Fibroblast of lung (primary cell): ENCODE results near the gene FBXO8. TPM values are rescaled to one million over a fixed set of nuclear protein-coding genes. Genes with fewer than 3 reads are reported as not detected.

Source experiments
- DNase-seq, 2 donors: peaks; one replicate each; pipeline versions ENCODE4 v3.0.0 to v3.0.0-alpha.2; 2010; ENCODE audit warnings: low read depth in 2 of 2
- H2AFZ ChIP-seq: 2 replicates; pipeline ENCODE4 v1.5.1; 2012; ENCODE audit warnings: low read length, control low read depth, inconsistent platforms
- H3K27ac ChIP-seq: 2 replicates; pipeline ENCODE4 v1.5.1; 2011; ENCODE audit warnings: low read length, control low read depth; ENCODE audit not compliant: insufficient read depth
- H3K27me3 ChIP-seq: 2 replicates; pipeline ENCODE4 v1.5.1; 2011; ENCODE audit warnings: mild to moderate bottlenecking, low read length; ENCODE audit not compliant: control insufficient read depth, insufficient read depth
- H3K36me3 ChIP-seq: 2 replicates; pipeline ENCODE4 v1.5.1; 2011; ENCODE audit warnings: low read length; ENCODE audit not compliant: control insufficient read depth, insufficient read depth
- H3K4me1 ChIP-seq: 2 replicates; pipeline ENCODE4 v1.5.1; 2011; ENCODE audit warnings: low read length; ENCODE audit not compliant: control insufficient read depth, insufficient read depth; ENCODE audit errors: extremely low read depth
- H3K4me2 ChIP-seq: 2 replicates; pipeline ENCODE4 v1.5.1; 2011; ENCODE audit warnings: low read length, control low read depth; ENCODE audit not compliant: insufficient read depth; ENCODE audit errors: extremely low read depth
- H3K4me3 ChIP-seq, 4 experiments: fragments of 200-600 bp in 1 of 4; sonication (generic) in 1 of 4; replicated peaks in 1 of 4; 2 replicates each; pipeline ENCODE4 v1.5.1; 2011 to 2016; ENCODE audit warnings: low read length in 4 of 4, low read depth in 3 of 4, mild to moderate bottlenecking in 3 of 4, control low read depth in 2 of 4, inconsistent platforms in 1 of 4, mixed read lengths in 1 of 4; ENCODE audit not compliant: insufficient read depth in 1 of 4; ENCODE audit errors: control extremely low read depth in 1 of 4
- H3K79me2 ChIP-seq: 2 replicates; pipeline ENCODE4 v1.5.1; 2012; ENCODE audit warnings: mild to moderate bottlenecking, low read length, inconsistent platforms; ENCODE audit not compliant: control insufficient read depth, insufficient read depth
- H3K9ac ChIP-seq: 2 replicates; pipeline ENCODE4 v1.5.1; 2011; ENCODE audit warnings: mild to moderate bottlenecking, low read length, control low read depth; ENCODE audit not compliant: insufficient read depth
- H3K9me3 ChIP-seq: 2 replicates; pipeline ENCODE4 v1.5.1; 2012; ENCODE audit warnings: low read depth, low read length; ENCODE audit not compliant: control insufficient read depth, insufficient read depth
- H4K20me1 ChIP-seq: 2 replicates; pipeline ENCODE4 v1.5.1; 2011; ENCODE audit warnings: low read length; ENCODE audit not compliant: control insufficient read depth, insufficient read depth; ENCODE audit errors: extremely low read depth
- EZH2 ChIP-seq: IDR thresholded peaks from 2 replicates; pipeline ENCODE4 v1.5.1; 2012; ENCODE audit warnings: low read length, control low read depth, mild to moderate bottlenecking; ENCODE audit errors: missing control alignments
- polyA plus RNA-seq, 2 donors: library from polyadenylated mRNA; depleted of rRNA in 1 of 2; stranded (reverse) in 1 of 2; unstranded in 1 of 2; fragments of >200 nt; gene quantifications; 2 replicates each; pipeline ENCODE4 v1.2.1, GENCODE V29; 2011 to 2012; ENCODE audit warnings: missing spikeins in 1 of 2
- total RNA-seq: library from RNA; depleted of rRNA; stranded (reverse); fragments of >200 nt; gene quantifications from 2 replicates; pipeline ENCODE4 v1.2.1, GENCODE V29; 2014
- TF ChIP-seq, protein P1 (sequence below), 2 donors: IDR thresholded peaks in 1 of 2; conservative IDR thresholded peaks in 1 of 2; 1 replicate in 1 of 2; 2 replicates in 1 of 2; pipeline ENCODE4 v1.5.1; 2011 to 2012; ENCODE audit warnings: low read length in 2 of 2, control low read depth in 1 of 2, inconsistent platforms in 1 of 2, low read depth in 1 of 2, mild to moderate bottlenecking in 1 of 2

FBXO8 gene
- total and polyA plus RNA-seq, 2 donors (not counting 1 experiment from before 2014, with no cell fraction given), result 26.7 to 46.1 TPM

DNA sequence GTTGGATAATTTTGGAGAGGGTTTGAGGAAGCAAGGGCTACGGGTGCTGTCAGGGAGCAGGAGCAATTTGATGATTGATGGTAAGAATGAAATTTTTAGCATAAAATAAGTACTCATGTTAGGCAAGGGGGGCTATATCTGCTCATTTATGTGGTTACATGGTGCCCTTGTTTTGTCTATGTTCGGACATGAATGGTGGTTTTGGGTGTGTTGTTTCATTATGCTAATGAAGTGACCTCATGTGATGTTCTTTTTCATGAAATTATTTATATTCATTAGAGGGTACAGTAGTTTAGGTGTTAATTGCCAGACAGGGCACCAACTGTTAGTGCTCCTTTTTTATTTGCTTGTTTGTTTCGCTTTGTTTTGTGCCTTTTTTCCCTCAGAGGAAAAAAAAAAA lies 29.5 kb upstream of the FBXO8 start:
- Histone ChIP-seq H3K36me3 (no peaks in the 10 kb centered on the region), H3K4me1 (no peaks in the 10 kb centered on the region)
- TF ChIP-seq, protein P1, sequence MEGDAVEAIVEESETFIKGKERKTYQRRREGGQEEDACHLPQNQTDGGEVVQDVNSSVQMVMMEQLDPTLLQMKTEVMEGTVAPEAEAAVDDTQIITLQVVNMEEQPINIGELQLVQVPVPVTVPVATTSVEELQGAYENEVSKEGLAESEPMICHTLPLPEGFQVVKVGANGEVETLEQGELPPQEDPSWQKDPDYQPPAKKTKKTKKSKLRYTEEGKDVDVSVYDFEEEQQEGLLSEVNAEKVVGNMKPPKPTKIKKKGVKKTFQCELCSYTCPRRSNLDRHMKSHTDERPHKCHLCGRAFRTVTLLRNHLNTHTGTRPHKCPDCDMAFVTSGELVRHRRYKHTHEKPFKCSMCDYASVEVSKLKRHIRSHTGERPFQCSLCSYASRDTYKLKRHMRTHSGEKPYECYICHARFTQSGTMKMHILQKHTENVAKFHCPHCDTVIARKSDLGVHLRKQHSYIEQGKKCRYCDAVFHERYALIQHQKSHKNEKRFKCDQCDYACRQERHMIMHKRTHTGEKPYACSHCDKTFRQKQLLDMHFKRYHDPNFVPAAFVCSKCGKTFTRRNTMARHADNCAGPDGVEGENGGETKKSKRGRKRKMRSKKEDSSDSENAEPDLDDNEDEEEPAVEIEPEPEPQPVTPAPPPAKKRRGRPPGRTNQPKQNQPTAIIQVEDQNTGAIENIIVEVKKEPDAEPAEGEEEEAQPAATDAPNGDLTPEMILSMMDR (conservative IDR thresholded peaks at IDR 0.05 in 1 of 2, IDR thresholded peaks at IDR 0.05 in 1 of 2; ENCODE audit: low read depth in 1 of 2, low read length in 2 of 2), result no peak
- TF ChIP-seq EZH2, result no peak

DNA sequence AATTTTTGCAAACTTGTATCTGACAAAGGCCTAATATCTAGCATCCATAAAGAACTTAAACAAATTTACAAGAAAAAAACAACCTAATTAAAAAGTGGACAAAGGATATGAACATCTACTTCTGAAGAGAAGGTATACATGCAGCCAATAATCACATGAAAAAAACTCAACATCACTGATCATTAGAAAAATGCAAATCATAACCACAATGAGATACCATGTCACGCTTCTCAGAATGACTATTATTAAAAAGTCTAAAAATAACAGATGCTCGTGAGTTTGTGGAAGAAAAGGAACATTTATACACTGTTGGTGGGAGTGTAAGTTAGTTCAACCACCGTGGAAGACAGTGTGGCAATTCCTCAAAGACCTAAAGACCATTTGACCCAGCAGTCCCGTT lies 24.2 kb upstream of the FBXO8 start:
- no peaks in the 10 kb centered on the region for H4K20me1 ChIP-seq
- H3K36me3 ChIP-seq, result no peaks in the 10 kb centered on the region
- no peak overlapping the region for H2AFZ ChIP-seq
- no peaks in the 10 kb centered on the region for H3K4me1 ChIP-seq
- no peak overlapping the region for H3K4me2 ChIP-seq
- no peak for TF ChIP-seq EZH2
- TF ChIP-seq, protein P1 (conservative IDR thresholded peaks at IDR 0.05 in 1 of 2, IDR thresholded peaks at IDR 0.05 in 1 of 2; ENCODE audit: low read depth in 1 of 2, low read length in 2 of 2), result no peak
- H3K4me3 ChIP-seq, result no peak overlapping the region
- H3K9me3 ChIP-seq, result no peaks in the 10 kb centered on the region
- no peak overlapping the region for H3K27ac ChIP-seq
- H3K27me3 ChIP-seq, result no peaks in the 10 kb centered on the region
- no peak for DNase-seq
- no peaks in the 10 kb centered on the region for H3K79me2 ChIP-seq
- no peak overlapping the region for H3K9ac ChIP-seq

More for the DNA sequence above, 29.5 kb upstream of the FBXO8 start:
- DNase-seq, result no peak
- no peak overlapping the region for H3K4me2 ChIP-seq
- no peaks in the 10 kb centered on the region for H3K9me3 ChIP-seq
- H3K4me3 ChIP-seq, result no peak overlapping the region
- H2AFZ ChIP-seq, result no peak overlapping the region
- no peaks in the 10 kb centered on the region for H4K20me1 ChIP-seq
- H3K9ac ChIP-seq, result no peak overlapping the region
- no peaks in the 10 kb centered on the region for H3K27me3 ChIP-seq
- H3K27ac ChIP-seq, result no peak overlapping the region
- H3K79me2 ChIP-seq, result no peaks in the 10 kb centered on the region

DNA sequence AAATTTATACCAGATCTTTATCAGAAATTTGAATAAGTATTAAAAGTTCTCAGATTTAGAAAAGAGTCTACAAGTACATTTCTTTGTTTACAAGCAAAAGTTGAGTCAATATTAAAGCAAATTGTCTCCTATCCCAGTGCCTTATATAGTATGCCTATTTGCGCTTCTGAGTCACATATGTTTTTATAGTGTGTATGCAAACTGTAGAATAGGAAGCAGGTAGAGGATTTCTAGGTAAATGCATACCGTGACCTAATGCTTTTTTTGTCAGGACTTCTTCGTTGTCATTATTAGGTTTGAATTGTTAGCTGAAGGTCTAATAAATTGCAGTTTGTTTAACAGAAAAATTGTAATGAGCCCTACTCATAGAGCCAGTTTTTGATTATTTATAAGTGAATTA lies 22.5 kb upstream of the FBXO8 start:
- no peak overlapping the region for H2AFZ ChIP-seq
- no peaks in the 10 kb centered on the region for H3K27me3 ChIP-seq
- no peak overlapping the region for H3K27ac ChIP-seq
- H3K4me1 ChIP-seq, result no peaks in the 10 kb centered on the region
- TF ChIP-seq EZH2, result no peak
- TF ChIP-seq, protein P1 (conservative IDR thresholded peaks at IDR 0.05 in 1 of 2, IDR thresholded peaks at IDR 0.05 in 1 of 2; ENCODE audit: low read depth in 1 of 2, low read length in 2 of 2), result no peak
- no peak overlapping the region for H3K4me3 ChIP-seq
- no peaks in the 10 kb centered on the region for H3K36me3 ChIP-seq
- no peak for DNase-seq
- H3K9me3 ChIP-seq, result no peaks in the 10 kb centered on the region
- H3K79me2 ChIP-seq, result no peaks in the 10 kb centered on the region
- no peak overlapping the region for H3K9ac ChIP-seq
- no peak overlapping the region for H3K4me2 ChIP-seq
- H4K20me1 ChIP-seq, result no peaks in the 10 kb centered on the region
